Testis (tissue), 3 donors: ENCODE results near the gene C11orf91. TPM values are rescaled to one million over a fixed set of nuclear protein-coding genes. Genes with fewer than 3 reads are reported as not detected.

Experiments used
- DNase-seq: peaks from one replicate; pipeline ENCODE4 v3.0.0-alpha.2; 2019
- H3K27ac ChIP-seq, 2 donors: fragments of 200-600 bp; sonication (generic); one replicate each; pipeline ENCODE4 v1.5.1; 2019
- H3K27me3 ChIP-seq: fragments of 200-600 bp; sonication (generic); one replicate; pipeline ENCODE4 v1.5.1; 2019
- H3K36me3 ChIP-seq: fragments of 200-600 bp; sonication (generic); one replicate; pipeline ENCODE4 v1.5.1; 2017; ENCODE audit warnings: low read depth; ENCODE audit errors: missing control alignments
- H3K4me1 ChIP-seq: fragments of 200-600 bp; sonication (generic); one replicate; pipeline ENCODE4 v1.5.1; 2019
- H3K4me3 ChIP-seq, 2 donors: fragments of 200-600 bp; sonication (generic); one replicate each; pipeline ENCODE4 v1.5.1; 2017 to 2019
- H3K9me3 ChIP-seq: fragments of 200-600 bp; sonication (generic); one replicate; pipeline ENCODE4 v1.5.1; 2017
- POLR2A ChIP-seq: fragments of 450-650 bp; IDR thresholded peaks from one replicate; pipeline ENCODE4 v1.6.1; 2017; ENCODE audit warnings: antibody characterized with exemption, mild to moderate bottlenecking, moderate library complexity
- WGBS, 2 donors: methylation state at CpG; one replicate each; pipeline ENCODE4 v1.1.5; 2018; 5-methylcytosine and 5-hydroxymethylcytosine counted together
- intact Hi-C: fragments of 100-400 bp; cut with DNase I; formaldehyde crosslinking; loops from one replicate; pipeline ENCODE4 v1.15.1; 2023; ENCODE audit warnings: low total_unique reads
- polyA plus RNA-seq: library from polyadenylated mRNA; stranded (reverse); fragments of 350-450 nt; fragmentation: Illumina TruSeq; extraction: RNeasy Lipid Tissue Mini Kit (QIAGEN cat#74804); gene quantifications from one replicate; pipeline ENCODE4 v1.2.3, GENCODE V29; 2014; ENCODE audit warnings: low read depth, low replicate concordance; ENCODE audit not compliant: insufficient read depth
- total RNA-seq, 2 donors: library from RNA; depleted of rRNA; stranded (reverse); fragments of >200 nt; gene quantifications; one replicate each; pipeline ENCODE4 v1.2.3, GENCODE V29; 2016
- TF ChIP-seq, protein P1 (sequence below), 3 experiments: fragments of 450-650 bp in 2 of 3; fragments of 200-600 bp in 1 of 3; sonication (generic) in 1 of 3; IDR thresholded peaks; one replicate each; pipeline ENCODE4 v1.5.1; 2016 to 2019; ENCODE audit warnings: antibody characterized with exemption in 3 of 3, mild to moderate bottlenecking in 2 of 3, moderate library complexity in 1 of 3

Gene C11orf91
- total and polyA plus RNA-seq, 3 donors from 2014 or later: 0.81 to 12.8 TPM; not detected in 1

DNA sequence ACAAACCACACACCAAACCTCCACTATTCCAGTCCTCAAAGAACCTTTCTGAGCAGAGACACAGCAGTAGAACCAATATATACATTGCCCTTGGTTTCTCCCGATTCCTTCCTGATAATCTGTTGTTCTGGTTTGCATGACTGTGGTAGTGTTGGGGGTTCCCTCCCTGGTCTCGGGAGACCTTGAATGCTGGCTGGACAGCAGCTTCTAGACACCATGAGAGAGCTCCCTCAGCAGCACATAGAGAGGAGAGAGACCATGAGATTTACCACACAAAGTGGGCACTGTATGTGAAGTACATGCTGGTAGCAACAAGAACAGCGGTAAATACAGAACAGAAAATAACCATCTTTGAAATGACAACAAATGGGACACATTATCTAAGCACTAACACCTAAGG, 2.6 kb downstream of the C11orf91 start:
- WGBS, 2 donors: 54 to 62% methylated on average over 3 of the region's 3 CpGs
- Histone ChIP-seq H3K27me3 (no peaks in the 10 kb centered on the region), H3K36me3 (no peaks in the 10 kb centered on the region), H3K4me1 (peaks cover 17% of the 10 kb centered on the region), H3K27ac (no peak overlapping the region), H3K9me3 (no peaks in the 10 kb centered on the region), H3K4me3 (no peak overlapping the region)
- intact Hi-C loops: no loop called here
- no peak for DNase-seq
- TF ChIP-seq, protein P1, sequence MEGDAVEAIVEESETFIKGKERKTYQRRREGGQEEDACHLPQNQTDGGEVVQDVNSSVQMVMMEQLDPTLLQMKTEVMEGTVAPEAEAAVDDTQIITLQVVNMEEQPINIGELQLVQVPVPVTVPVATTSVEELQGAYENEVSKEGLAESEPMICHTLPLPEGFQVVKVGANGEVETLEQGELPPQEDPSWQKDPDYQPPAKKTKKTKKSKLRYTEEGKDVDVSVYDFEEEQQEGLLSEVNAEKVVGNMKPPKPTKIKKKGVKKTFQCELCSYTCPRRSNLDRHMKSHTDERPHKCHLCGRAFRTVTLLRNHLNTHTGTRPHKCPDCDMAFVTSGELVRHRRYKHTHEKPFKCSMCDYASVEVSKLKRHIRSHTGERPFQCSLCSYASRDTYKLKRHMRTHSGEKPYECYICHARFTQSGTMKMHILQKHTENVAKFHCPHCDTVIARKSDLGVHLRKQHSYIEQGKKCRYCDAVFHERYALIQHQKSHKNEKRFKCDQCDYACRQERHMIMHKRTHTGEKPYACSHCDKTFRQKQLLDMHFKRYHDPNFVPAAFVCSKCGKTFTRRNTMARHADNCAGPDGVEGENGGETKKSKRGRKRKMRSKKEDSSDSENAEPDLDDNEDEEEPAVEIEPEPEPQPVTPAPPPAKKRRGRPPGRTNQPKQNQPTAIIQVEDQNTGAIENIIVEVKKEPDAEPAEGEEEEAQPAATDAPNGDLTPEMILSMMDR (IDR thresholded peaks at IDR 0.05): no peak
- no peak for TF ChIP-seq POLR2A

- DNase-seq: no peak
- TF ChIP-seq, protein P1 (IDR thresholded peaks at IDR 0.05): no peak
- no peak for TF ChIP-seq POLR2A
- intact Hi-C loops: no loop called here
- WGBS, 2 donors: 85 to 91% methylated on average over 6 of the region's 6 CpGs
- no peaks in the 10 kb centered on the region for H3K9me3 ChIP-seq
- no peaks in the 10 kb centered on the region for H3K27me3 ChIP-seq
- peaks cover 25% of the 10 kb centered on the region for H3K4me1 ChIP-seq
- H3K36me3 ChIP-seq: no peaks in the 10 kb centered on the region
- no peak overlapping the region for H3K4me3 ChIP-seq
- H3K27ac ChIP-seq: no peak overlapping the region
Observed at GRCh38 chr11:33696931-33697638, 3.5 kb downstream of the C11orf91 start.

DNA sequence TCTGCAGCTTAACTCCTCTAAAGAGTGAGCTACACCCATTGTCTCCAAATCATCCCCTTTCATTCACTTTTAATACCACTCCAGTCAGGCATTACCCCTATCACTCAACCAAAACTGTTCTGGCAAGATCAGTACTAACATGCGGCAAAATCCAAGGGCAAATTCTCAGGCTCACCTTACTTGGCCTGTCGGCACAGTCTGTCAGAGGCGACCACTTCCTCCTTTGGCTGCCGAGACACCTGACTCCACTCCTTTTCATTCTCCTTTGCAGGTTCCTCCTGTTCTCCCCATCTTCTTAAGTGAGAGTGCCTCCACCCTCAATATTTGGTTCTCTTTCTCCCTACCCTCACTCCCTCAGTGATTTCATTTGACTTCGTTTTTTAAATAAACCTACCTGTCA, 4.2 kb downstream of the C11orf91 start:
- Histone ChIP-seq H3K27me3 (no peaks in the 10 kb centered on the region), H3K36me3 (no peaks in the 10 kb centered on the region), H3K27ac (no peak overlapping the region), H3K9me3 (no peaks in the 10 kb centered on the region), H3K4me3 (no peak overlapping the region), H3K4me1 (peaks cover 21% of the 10 kb centered on the region)
- TF ChIP-seq POLR2A: no peak
- TF ChIP-seq, protein P1 (IDR thresholded peaks at IDR 0.05): no peak
- intact Hi-C loops: no loop called here
- 87 to 90% methylated on average over 5 of the region's 5 CpGs for WGBS, 2 donors
- no peak for DNase-seq

- no peak for DNase-seq
- H3K36me3 ChIP-seq: no peaks in the 10 kb centered on the region
- no peak overlapping the region for H3K27ac ChIP-seq
- H3K9me3 ChIP-seq: no peaks in the 10 kb centered on the region
- no peaks in the 10 kb centered on the region for H3K27me3 ChIP-seq
- intact Hi-C loops: no loop called here
- WGBS, 2 donors: 72 to 78% methylated on average over 4 of the region's 4 CpGs
- TF ChIP-seq, protein P1 (IDR thresholded peaks at IDR 0.05): no peak
- no peak for TF ChIP-seq POLR2A
- no peak overlapping the region for H3K4me3 ChIP-seq
- H3K4me1 ChIP-seq: peaks cover 26% of the 10 kb centered on the region
Observed at GRCh38 chr11:33695051-33695566, 5.5 kb downstream of the C11orf91 start.
